HepG2 (cell line): Measurements from ENCODE around the gene TMEM14B. TPM values are rescaled to one million over a fixed set of nuclear protein-coding genes. Genes with fewer than 3 reads are reported as not detected.

Experiments used
- EP300 ChIP-seq, 3 experiments: sonication (generic) in 1 of 3; formaldehyde crosslinking in 1 of 3; IDR thresholded peaks; 2 replicates each; pipeline versions ENCODE4 v1.5.1 to v1.6.1; 2011 to 2020; ENCODE audit warnings: low read depth in 2 of 3, low read length in 2 of 3, borderline replicate concordance in 1 of 3, improper control_type of control experiment in 1 of 3, mild to moderate bottlenecking in 1 of 3, missing genetic modification reagents in 1 of 3, moderate library complexity in 1 of 3
- HHEX ChIP-seq: IDR thresholded peaks from 2 replicates; pipeline ENCODE4 v1.6.1; 2016; ENCODE audit warnings: control low read depth
- HNRNPL ChIP-seq: fragments of 200-400 bp; formaldehyde crosslinking; IDR thresholded peaks from 2 replicates; pipeline ENCODE4 v1.6.1; 2017; ENCODE audit warnings: mild to moderate bottlenecking, low read depth, low read length
- JARID2 ChIP-seq: sonication (generic); formaldehyde crosslinking; IDR thresholded peaks from 2 replicates; pipeline ENCODE4 v1.8.1; 2023; ENCODE audit warnings: missing genetic modification reagents, inconsistent platforms; ENCODE audit not compliant: insufficient replicate concordance
- KLF9 ChIP-seq: IDR thresholded peaks from 2 replicates; pipeline ENCODE4 v1.6.1; 2016; ENCODE audit warnings: low read depth
- KMT2A ChIP-seq: sonication (generic); formaldehyde crosslinking; IDR thresholded peaks from 2 replicates; pipeline ENCODE4 v1.4.0; 2020; ENCODE audit warnings: missing genetic modification reagents
- KMT2B ChIP-seq: IDR thresholded peaks from 2 replicates; pipeline ENCODE4 v1.6.1; 2016; ENCODE audit warnings: missing genetic modification reagents, missing compliant biosample characterization
- RXRB ChIP-seq: IDR thresholded peaks from 2 replicates; pipeline ENCODE4 v1.6.1; 2016; ENCODE audit warnings: borderline replicate concordance, missing genetic modification reagents, missing compliant biosample characterization
- ZNF496 ChIP-seq: sonication (generic); formaldehyde crosslinking; IDR thresholded peaks from 2 replicates; pipeline ENCODE4 v1.8.1; 2023; ENCODE audit warnings: mild to moderate bottlenecking, moderate library complexity, missing genetic modification reagents; ENCODE audit not compliant: insufficient replicate concordance
- ZNF674 ChIP-seq: sonication (generic); formaldehyde crosslinking; IDR thresholded peaks from 2 replicates; pipeline ENCODE4 v1.5.0; 2020; ENCODE audit warnings: low read depth, mild to moderate bottlenecking, missing genetic modification reagents
- ZNF75D ChIP-seq: sonication (generic); formaldehyde crosslinking; IDR thresholded peaks from 2 replicates; pipeline ENCODE4 v1.8.1; 2023; ENCODE audit warnings: missing genetic modification reagents, mild to moderate bottlenecking, borderline replicate concordance
- polyA plus RNA-seq, 8 experiments: library from polyadenylated mRNA; depleted of rRNA in 3 of 8; stranded (reverse) in 7 of 8; unstranded in 1 of 8; fragments of >200 nt; fragmentation: Illumina TruSeq in 4 of 8; extraction: Trizol in 4 of 8; gene quantifications; 2 replicates each; pipeline versions ENCODE4 v1.2.1 to v1.2.3, GENCODE V29; 2011 to 2016; ENCODE audit warnings: low read depth in 4 of 8, missing spikeins in 1 of 8, mixed read lengths in 1 of 8; ENCODE audit not compliant: insufficient read depth in 1 of 8
- total RNA-seq, 5 experiments: library from RNA; depleted of rRNA; stranded (reverse); fragments of >200 nt; fragmentation: Illumina TruSeq; extraction: Trizol; gene quantifications; 2 replicates each; pipeline ENCODE4 v1.2.3, GENCODE V29; 2016; ENCODE audit warnings: low read depth in 1 of 5
- TF ChIP-seq, protein P1 (sequence below): sonication (generic); formaldehyde crosslinking; IDR thresholded peaks from 2 replicates; pipeline ENCODE4 v1.4.0; 2020; ENCODE audit warnings: missing genetic modification reagents
- TF ChIP-seq, protein P2 (sequence below): sonication (generic); formaldehyde crosslinking; IDR thresholded peaks from 2 replicates; pipeline ENCODE4 v1.5.0; 2020; ENCODE audit warnings: missing genetic modification reagents

Gene TMEM14B
- total and polyA plus RNA-seq, 2 of the 13 experiments (the other 11 are each of a cell fraction or from before 2014, with no cell fraction given): 133 to 200 TPM

DNA sequence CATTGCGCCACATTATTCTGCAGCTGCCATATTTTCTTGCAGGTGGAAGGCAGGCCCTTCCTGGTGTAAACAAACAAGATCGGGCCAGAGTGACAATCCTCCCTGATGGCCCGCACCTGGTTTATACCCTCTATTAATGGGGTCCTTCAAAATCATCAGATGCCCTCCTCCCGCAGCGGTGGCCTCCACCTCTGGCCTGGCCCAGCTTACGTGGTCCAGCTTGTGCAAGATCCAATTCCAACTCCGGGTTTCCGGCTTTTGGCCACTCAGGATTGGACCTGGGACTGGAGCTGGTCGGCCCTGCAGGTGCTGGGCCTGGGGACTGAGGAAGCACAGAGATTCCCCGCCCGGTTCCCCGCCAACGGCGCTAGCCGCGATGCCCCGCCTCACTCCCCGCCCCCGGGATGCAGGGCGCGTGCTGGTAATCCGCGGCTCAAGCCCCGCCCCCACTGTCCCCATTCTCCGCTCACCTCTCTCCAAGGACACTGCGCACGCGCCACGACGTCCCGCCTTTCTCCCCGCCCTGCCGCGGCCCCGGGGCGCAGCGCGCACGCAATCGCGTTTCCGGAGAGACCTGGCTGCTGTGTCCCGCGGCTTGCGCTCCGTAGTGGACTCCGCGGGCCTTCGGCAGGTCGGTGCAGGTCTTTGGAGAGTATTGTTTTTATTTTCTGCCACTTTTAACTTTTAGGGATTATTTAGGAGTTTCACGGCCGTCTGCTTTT is at the start of gene TMEM14B (continued):
- TF ChIP-seq ZNF496 (CRISPR knock-in tag) (no peak), KMT2B (peak; percentile 96), HNRNPL (no peak), KLF9 (CRISPR knock-in tag) (no peak; the same call in 1 of the 2 replicates), ZNF75D (CRISPR knock-in tag) (no peak), EP300 (IDR thresholded peaks at IDR 0.05; ENCODE audit: low read depth in 2 of 2, low read length in 2 of 2) (peak in 1 of 2 experiments; percentile 37; a peak in 3 of 4 replicates), EP300 (CRISPR knock-in tag; IDR thresholded peaks at IDR 0.05; ENCODE audit: borderline replicate concordance) (peak; percentile 32; the same call in 1 of the 2 replicates), HHEX (CRISPR knock-in tag) (peak; percentile 13; the same call in 1 of the 2 replicates), JARID2 (CRISPR knock-in tag) (peak; percentile 34), RXRB (CRISPR knock-in tag) (peak; percentile 89), KMT2A (CRISPR knock-in tag) (peak; percentile 97), ZNF674 (CRISPR knock-in tag) (no peak)
- TF ChIP-seq, protein P1, sequence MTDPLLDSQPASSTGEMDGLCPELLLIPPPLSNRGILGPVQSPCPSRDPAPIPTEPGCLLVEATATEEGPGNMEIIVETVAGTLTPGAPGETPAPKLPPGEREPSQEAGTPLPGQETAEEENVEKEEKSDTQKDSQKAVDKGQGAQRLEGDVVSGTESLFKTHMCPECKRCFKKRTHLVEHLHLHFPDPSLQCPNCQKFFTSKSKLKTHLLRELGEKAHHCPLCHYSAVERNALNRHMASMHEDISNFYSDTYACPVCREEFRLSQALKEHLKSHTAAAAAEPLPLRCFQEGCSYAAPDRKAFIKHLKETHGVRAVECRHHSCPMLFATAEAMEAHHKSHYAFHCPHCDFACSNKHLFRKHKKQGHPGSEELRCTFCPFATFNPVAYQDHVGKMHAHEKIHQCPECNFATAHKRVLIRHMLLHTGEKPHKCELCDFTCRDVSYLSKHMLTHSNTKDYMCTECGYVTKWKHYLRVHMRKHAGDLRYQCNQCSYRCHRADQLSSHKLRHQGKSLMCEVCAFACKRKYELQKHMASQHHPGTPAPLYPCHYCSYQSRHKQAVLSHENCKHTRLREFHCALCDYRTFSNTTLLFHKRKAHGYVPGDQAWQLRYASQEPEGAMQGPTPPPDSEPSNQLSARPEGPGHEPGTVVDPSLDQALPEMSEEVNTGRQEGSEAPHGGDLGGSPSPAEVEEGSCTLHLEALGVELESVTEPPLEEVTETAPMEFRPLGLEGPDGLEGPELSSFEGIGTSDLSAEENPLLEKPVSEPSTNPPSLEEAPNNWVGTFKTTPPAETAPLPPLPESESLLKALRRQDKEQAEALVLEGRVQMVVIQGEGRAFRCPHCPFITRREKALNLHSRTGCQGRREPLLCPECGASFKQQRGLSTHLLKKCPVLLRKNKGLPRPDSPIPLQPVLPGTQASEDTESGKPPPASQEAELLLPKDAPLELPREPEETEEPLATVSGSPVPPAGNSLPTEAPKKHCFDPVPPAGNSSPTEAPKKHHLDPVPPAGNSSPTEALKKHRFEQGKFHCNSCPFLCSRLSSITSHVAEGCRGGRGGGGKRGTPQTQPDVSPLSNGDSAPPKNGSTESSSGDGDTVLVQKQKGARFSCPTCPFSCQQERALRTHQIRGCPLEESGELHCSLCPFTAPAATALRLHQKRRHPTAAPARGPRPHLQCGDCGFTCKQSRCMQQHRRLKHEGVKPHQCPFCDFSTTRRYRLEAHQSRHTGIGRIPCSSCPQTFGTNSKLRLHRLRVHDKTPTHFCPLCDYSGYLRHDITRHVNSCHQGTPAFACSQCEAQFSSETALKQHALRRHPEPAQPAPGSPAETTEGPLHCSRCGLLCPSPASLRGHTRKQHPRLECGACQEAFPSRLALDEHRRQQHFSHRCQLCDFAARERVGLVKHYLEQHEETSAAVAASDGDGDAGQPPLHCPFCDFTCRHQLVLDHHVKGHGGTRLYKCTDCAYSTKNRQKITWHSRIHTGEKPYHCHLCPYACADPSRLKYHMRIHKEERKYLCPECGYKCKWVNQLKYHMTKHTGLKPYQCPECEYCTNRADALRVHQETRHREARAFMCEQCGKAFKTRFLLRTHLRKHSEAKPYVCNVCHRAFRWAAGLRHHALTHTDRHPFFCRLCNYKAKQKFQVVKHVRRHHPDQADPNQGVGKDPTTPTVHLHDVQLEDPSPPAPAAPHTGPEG (CRISPR knock-in tag): peak; percentile 80; the same call in 1 of the 2 replicates
- TF ChIP-seq, protein P2, sequence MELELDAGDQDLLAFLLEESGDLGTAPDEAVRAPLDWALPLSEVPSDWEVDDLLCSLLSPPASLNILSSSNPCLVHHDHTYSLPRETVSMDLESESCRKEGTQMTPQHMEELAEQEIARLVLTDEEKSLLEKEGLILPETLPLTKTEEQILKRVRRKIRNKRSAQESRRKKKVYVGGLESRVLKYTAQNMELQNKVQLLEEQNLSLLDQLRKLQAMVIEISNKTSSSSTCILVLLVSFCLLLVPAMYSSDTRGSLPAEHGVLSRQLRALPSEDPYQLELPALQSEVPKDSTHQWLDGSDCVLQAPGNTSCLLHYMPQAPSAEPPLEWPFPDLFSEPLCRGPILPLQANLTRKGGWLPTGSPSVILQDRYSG (CRISPR knock-in tag): no peak
